ENCODE data around the gene ZNF782.

ZNF782 gene

DNA sequence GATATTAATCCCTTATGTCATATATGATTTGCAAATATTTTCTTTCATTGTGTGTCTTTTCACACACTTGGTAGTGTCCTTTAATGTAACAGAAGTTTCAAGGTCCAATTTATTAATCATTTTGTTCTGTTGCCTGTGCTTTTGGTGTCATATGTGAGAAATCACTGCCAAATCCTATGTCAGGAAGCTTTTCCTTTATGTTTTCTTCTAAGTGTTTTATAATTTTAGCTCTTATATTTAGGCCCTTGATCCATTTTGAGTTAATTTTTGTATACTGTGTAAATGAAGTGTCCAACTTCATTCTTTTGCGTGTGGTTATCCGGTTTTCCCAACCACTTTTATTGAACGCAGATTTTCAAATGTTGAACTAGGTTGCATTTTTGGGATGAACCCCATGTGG is 70.3 kb downstream of the ZNF782 start:
- Histone ChIP-seq H3K9me2 (replicated peaks; ENCODE audit: control insufficient read depth, low read length) (no peaks in the 10 kb centered on the region), H3F3A (ENCODE audit: control insufficient read depth, insufficient read depth) (peaks cover 4% of the 10 kb centered on the region), H3K4me1 (ENCODE audit: control insufficient read depth, low read length) (peaks cover 2% of the 10 kb centered on the region), H3K9me3 (ENCODE audit: control insufficient read depth, insufficient read depth, low read length) (no peaks in the 10 kb centered on the region), H4K20me1 (ENCODE audit: control insufficient read depth, insufficient read depth, low read depth, low read length) (no peaks in the 10 kb centered on the region), H3K27ac (ENCODE audit: low read depth, low read length) (no peak overlapping the region), H3K79me2 (ENCODE audit: control insufficient read depth, low read length) (no peaks in the 10 kb centered on the region), H3K4me2 (ENCODE audit: low read length) (no peak overlapping the region), H3K36me3 (ENCODE audit: control insufficient read depth, low read length) (no peaks in the 10 kb centered on the region), H3K4me3 (ENCODE audit: low read length) (no peak overlapping the region), H3K27me3 (ENCODE audit: control insufficient read depth, low read length) (no peaks in the 10 kb centered on the region)
- TF ChIP-seq, protein P1, sequence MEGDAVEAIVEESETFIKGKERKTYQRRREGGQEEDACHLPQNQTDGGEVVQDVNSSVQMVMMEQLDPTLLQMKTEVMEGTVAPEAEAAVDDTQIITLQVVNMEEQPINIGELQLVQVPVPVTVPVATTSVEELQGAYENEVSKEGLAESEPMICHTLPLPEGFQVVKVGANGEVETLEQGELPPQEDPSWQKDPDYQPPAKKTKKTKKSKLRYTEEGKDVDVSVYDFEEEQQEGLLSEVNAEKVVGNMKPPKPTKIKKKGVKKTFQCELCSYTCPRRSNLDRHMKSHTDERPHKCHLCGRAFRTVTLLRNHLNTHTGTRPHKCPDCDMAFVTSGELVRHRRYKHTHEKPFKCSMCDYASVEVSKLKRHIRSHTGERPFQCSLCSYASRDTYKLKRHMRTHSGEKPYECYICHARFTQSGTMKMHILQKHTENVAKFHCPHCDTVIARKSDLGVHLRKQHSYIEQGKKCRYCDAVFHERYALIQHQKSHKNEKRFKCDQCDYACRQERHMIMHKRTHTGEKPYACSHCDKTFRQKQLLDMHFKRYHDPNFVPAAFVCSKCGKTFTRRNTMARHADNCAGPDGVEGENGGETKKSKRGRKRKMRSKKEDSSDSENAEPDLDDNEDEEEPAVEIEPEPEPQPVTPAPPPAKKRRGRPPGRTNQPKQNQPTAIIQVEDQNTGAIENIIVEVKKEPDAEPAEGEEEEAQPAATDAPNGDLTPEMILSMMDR (IDR thresholded peaks at IDR 0.05; ENCODE audit: low read depth, low read length, poor library complexity, severe bottlenecking) = no peak
- TF ChIP-seq EZH2phosphoT487 (IDR thresholded peaks at IDR 0.05; ENCODE audit: borderline replicate concordance, low read length) = no peak

DNA sequence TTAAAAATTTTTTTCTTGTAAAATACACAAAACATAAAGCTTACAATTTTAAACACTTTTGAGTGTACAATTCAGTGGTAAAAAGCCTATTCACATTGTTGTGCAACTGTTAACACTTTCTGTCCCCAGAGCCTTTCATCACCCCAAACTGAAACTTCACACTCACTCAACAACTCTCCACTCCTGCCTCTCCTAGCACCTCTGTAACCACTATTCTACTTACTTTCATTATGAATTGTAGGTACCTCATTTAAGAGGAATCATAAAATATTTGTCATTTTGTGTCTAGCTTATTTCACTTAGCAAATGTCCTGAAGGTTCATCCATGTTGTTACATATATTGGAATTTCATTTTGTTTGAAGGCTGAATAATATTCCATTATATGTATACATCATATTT is 72.1 kb downstream of the ZNF782 start:
- Histone ChIP-seq H3K36me3 (ENCODE audit: control insufficient read depth, low read length) (no peaks in the 10 kb centered on the region), H3K27ac (ENCODE audit: low read depth, low read length) (no peak overlapping the region), H4K20me1 (ENCODE audit: control insufficient read depth, insufficient read depth, low read depth, low read length) (no peaks in the 10 kb centered on the region), H3K79me2 (ENCODE audit: control insufficient read depth, low read length) (peaks cover 10% of the 10 kb centered on the region), H3K27me3 (ENCODE audit: control insufficient read depth, low read length) (no peaks in the 10 kb centered on the region), H3F3A (ENCODE audit: control insufficient read depth, insufficient read depth) (peaks cover 4% of the 10 kb centered on the region), H3K4me1 (ENCODE audit: control insufficient read depth, low read length) (peaks cover 7% of the 10 kb centered on the region), H3K9me3 (ENCODE audit: control insufficient read depth, insufficient read depth, low read length) (no peaks in the 10 kb centered on the region), H3K4me2 (ENCODE audit: low read length) (no peak overlapping the region), H3K4me3 (ENCODE audit: low read length) (no peak overlapping the region), H3K9me2 (replicated peaks; ENCODE audit: control insufficient read depth, low read length) (no peaks in the 10 kb centered on the region)
- TF ChIP-seq, protein P1 (IDR thresholded peaks at IDR 0.05; ENCODE audit: low read depth, low read length, poor library complexity, severe bottlenecking) = no peak
- TF ChIP-seq EZH2phosphoT487 (IDR thresholded peaks at IDR 0.05; ENCODE audit: borderline replicate concordance, low read length) = no peak

DNA sequence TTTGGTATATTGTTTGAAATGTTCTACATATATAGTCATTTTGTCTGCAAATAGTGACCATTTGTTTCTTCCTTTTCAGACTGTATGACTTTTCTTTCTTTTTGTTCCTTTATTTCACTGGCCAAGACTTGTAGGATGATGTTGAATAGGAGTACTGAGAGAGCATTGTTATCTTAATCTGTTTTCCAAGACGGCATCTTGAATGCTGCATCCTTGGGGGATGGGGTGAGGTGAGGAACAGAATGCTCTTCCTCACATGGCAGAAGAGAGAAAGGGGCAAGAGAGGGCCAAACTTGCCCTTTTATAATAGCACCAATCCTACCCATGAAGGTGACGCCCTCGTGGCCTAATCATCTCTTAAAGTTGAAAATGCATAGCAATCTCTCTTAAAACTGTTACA is 72.8 kb downstream of the ZNF782 start:
- no peak overlapping the region for H3K4me2 ChIP-seq (ENCODE audit: low read length)
- peaks cover 14% of the 10 kb centered on the region for H3K4me1 ChIP-seq (ENCODE audit: control insufficient read depth, low read length)

More for the DNA sequence above, 72.8 kb downstream of the ZNF782 start:
- Histone ChIP-seq H3K27ac (ENCODE audit: low read depth, low read length) (no peak overlapping the region), H3K4me3 (ENCODE audit: low read length) (no peak overlapping the region), H3K79me2 (ENCODE audit: control insufficient read depth, low read length) (peaks cover 17% of the 10 kb centered on the region), H3K9me3 (ENCODE audit: control insufficient read depth, insufficient read depth, low read length) (no peaks in the 10 kb centered on the region), H4K20me1 (ENCODE audit: control insufficient read depth, insufficient read depth, low read depth, low read length) (no peaks in the 10 kb centered on the region), H3K27me3 (ENCODE audit: control insufficient read depth, low read length) (no peaks in the 10 kb centered on the region), H3K9me2 (replicated peaks; ENCODE audit: control insufficient read depth, low read length) (no peaks in the 10 kb centered on the region), H3F3A (ENCODE audit: control insufficient read depth, insufficient read depth) (peaks cover 4% of the 10 kb centered on the region), H3K36me3 (ENCODE audit: control insufficient read depth, low read length) (no peaks in the 10 kb centered on the region)
- TF ChIP-seq, protein P1 (IDR thresholded peaks at IDR 0.05; ENCODE audit: low read depth, low read length, poor library complexity, severe bottlenecking) = no peak
- no peak for TF ChIP-seq EZH2phosphoT487 (IDR thresholded peaks at IDR 0.05; ENCODE audit: borderline replicate concordance, low read length)
